Type B pancreatic cell (in vitro differentiated cells): ENCODE measurements around the gene CYP2A6. TPM values are rescaled to one million over a fixed set of nuclear protein-coding genes. Genes with fewer than 3 reads are reported as not detected.

Experiments
- DNase-seq: peaks from one replicate; pipeline ENCODE4 v3.0.0; 2021; ENCODE audit warnings: mixed read lengths; ENCODE audit not compliant: unreplicated experiment; ENCODE audit errors: extremely low spot score
- H3K27ac Mint-ChIP-seq: 2 replicates; pipeline ENCODE4 v1.8.0; 2021; ENCODE audit warnings: mild to moderate bottlenecking, mixed read lengths
- H3K27me3 Mint-ChIP-seq: 2 replicates; pipeline ENCODE4 v1.8.0; 2021; ENCODE audit warnings: mixed read lengths
- H3K36me3 Mint-ChIP-seq: 2 replicates; pipeline ENCODE4 v1.8.0; 2021; ENCODE audit warnings: mixed read lengths
- H3K4me1 Mint-ChIP-seq: one replicate; pipeline ENCODE4 v1.8.0; 2021; ENCODE audit warnings: mixed read lengths; ENCODE audit not compliant: unreplicated experiment
- H3K4me3 Mint-ChIP-seq: 2 replicates; pipeline ENCODE4 v1.8.0; 2021; ENCODE audit warnings: mild to moderate bottlenecking, mixed read lengths
- H3K9me3 Mint-ChIP-seq: 2 replicates; pipeline ENCODE4 v1.8.0; 2021; ENCODE audit warnings: mixed read lengths
- CTCF ChIP-seq: fragments of 200-600 bp; sonication (generic); conservative IDR thresholded peaks from 2 replicates; pipeline ENCODE4 v1.5.0; 2021; ENCODE audit warnings: antibody characterized with exemption, mild to moderate bottlenecking
- total RNA-seq: library from RNA; stranded (reverse); gene quantifications from 2 replicates; pipeline ENCODE4 v1.2.1, GENCODE V29; 2021; ENCODE audit warnings: low replicate concordance

CYP2A6 gene
- total RNA-seq, 1 donor from 2014 or later, result not detected

GRCh38 chr19:40803857-40804782 lies 46.1 kb downstream of the CYP2A6 start:
- Mint-ChIP-seq H3K27ac (peak overlapping the region; percentile 87), H3K4me3 (peak overlapping the region; percentile 33), H3K27me3 (no peaks in the 10 kb centered on the region), H3K4me1 (peaks cover 54% of the 10 kb centered on the region), H3K9me3 (no peaks in the 10 kb centered on the region), H3K36me3 (peaks cover 14% of the 10 kb centered on the region)
- no peak for DNase-seq
- TF ChIP-seq CTCF, result no peak

GRCh38 chr19:40803170-40803856 lies 46.9 kb downstream of the CYP2A6 start:
- H3K27me3 Mint-ChIP-seq, result no peaks in the 10 kb centered on the region
- DNase-seq, result no peak
- peak overlapping the region; percentile 87 for H3K27ac Mint-ChIP-seq
- peaks cover 14% of the 10 kb centered on the region for H3K36me3 Mint-ChIP-seq
- no peaks in the 10 kb centered on the region for H3K9me3 Mint-ChIP-seq
- H3K4me3 Mint-ChIP-seq, result peak overlapping the region; percentile 74
- peaks cover 58% of the 10 kb centered on the region for H3K4me1 Mint-ChIP-seq
- no peak for TF ChIP-seq CTCF

GRCh38 chr19:40802300-40803169 lies 47.7 kb downstream of the CYP2A6 start:
- peak overlapping the region; percentile 74 for H3K4me3 Mint-ChIP-seq
- no peaks in the 10 kb centered on the region for H3K9me3 Mint-ChIP-seq
- peaks cover 56% of the 10 kb centered on the region for H3K4me1 Mint-ChIP-seq
- peak overlapping the region; percentile 87 for H3K27ac Mint-ChIP-seq
- TF ChIP-seq CTCF, result no peak
- peaks cover 9% of the 10 kb centered on the region for H3K36me3 Mint-ChIP-seq
- H3K27me3 Mint-ChIP-seq, result no peaks in the 10 kb centered on the region
- DNase-seq, result no peak

GRCh38 chr19:40801426-40802299 lies 48.6 kb downstream of the CYP2A6 start:
- H3K9me3 Mint-ChIP-seq, result no peaks in the 10 kb centered on the region
- peak overlapping the region; percentile 87 for H3K27ac Mint-ChIP-seq
- no peaks in the 10 kb centered on the region for H3K27me3 Mint-ChIP-seq
- peaks cover 6% of the 10 kb centered on the region for H3K36me3 Mint-ChIP-seq
- H3K4me1 Mint-ChIP-seq, result peaks cover 49% of the 10 kb centered on the region
- H3K4me3 Mint-ChIP-seq, result peak overlapping the region; percentile 74
- no peak for DNase-seq
- no peak for TF ChIP-seq CTCF

- no peaks in the 10 kb centered on the region for H3K9me3 Mint-ChIP-seq
- H3K27me3 Mint-ChIP-seq, result no peaks in the 10 kb centered on the region
These were observed 49.3 kb downstream of the CYP2A6 start for GRCh38 chr19:40800997-40801377.

More at GRCh38 chr19:40800997-40801377, 49.3 kb downstream of the CYP2A6 start:
- Mint-ChIP-seq H3K4me3 (no peak overlapping the region), H3K27ac (peak overlapping the region; percentile 36), H3K36me3 (peaks cover 4% of the 10 kb centered on the region), H3K4me1 (peaks cover 42% of the 10 kb centered on the region)
- TF ChIP-seq CTCF, result no peak
- no peak for DNase-seq
